Ishikawa (cell line): ENCODE data around the gene CDHR1.

ENCODE experiments used
- CREB1 ChIP-seq: IDR thresholded peaks from 2 replicates; pipeline ENCODE4 v1.6.1; 2012; ENCODE audit warnings: low read depth
- EGR1 ChIP-seq: IDR thresholded peaks from 2 replicates; pipeline ENCODE4 v1.6.1; 2012
- EP300 ChIP-seq: IDR thresholded peaks from 2 replicates; pipeline ENCODE4 v1.6.1; 2012; ENCODE audit warnings: borderline replicate concordance
- FOXM1 ChIP-seq: IDR thresholded peaks from 2 replicates; pipeline ENCODE4 v1.6.1; 2012; ENCODE audit warnings: low read depth, borderline replicate concordance
- NFIC ChIP-seq: IDR thresholded peaks from 2 replicates; pipeline ENCODE4 v1.6.1; 2012
- RAD21 ChIP-seq: IDR thresholded peaks from 2 replicates; pipeline ENCODE4 v1.6.1; 2012; ENCODE audit warnings: low read depth
- TAF1 ChIP-seq: IDR thresholded peaks from 2 replicates; pipeline ENCODE4 v1.6.1; 2012; ENCODE audit warnings: low read depth, mild to moderate bottlenecking
- TEAD4 ChIP-seq: IDR thresholded peaks from 2 replicates; pipeline ENCODE4 v1.6.1; 2012
- USF1 ChIP-seq: IDR thresholded peaks from 2 replicates; pipeline ENCODE4 v1.6.1; 2012
- YY1 ChIP-seq: IDR thresholded peaks from 2 replicates; pipeline ENCODE4 v1.6.1; 2012; ENCODE audit warnings: low read depth
- TF ChIP-seq, protein P1 (sequence below): IDR thresholded peaks from 2 replicates; pipeline ENCODE4 v1.6.1; 2012
- TF ChIP-seq, protein P2 (sequence below): IDR thresholded peaks from 2 replicates; pipeline ENCODE4 v1.6.1; 2012; ENCODE audit warnings: low read depth, mild to moderate bottlenecking

DNA sequence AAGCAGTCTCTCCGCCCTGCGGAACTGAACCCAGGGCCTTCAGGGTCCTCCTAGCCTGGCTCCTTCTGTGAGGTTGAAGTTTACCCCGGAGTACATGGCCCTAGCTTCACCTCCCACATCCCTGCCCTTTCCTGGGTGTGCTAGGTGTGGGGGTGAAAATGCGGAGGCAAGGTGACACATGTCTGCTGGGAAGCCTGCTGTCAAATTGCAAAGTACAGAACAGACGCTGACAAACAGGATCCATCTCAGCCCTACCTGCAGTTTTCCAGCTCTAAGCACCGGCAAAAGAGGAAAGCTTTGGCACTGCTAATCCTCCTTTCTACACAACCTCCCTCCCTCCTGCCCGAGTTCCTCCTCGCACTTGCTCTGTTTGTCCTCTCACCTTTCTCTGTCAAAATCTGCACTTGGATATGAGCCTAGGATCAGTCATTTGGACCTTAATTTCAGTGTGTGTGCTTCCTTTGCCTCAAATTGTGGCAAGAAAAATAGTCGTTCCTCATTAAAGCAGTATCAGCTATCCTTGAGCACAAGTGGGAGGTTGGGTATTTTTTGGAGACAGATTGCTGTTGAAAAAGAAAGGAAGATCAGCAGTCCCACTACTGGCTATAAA is 35.2 kb upstream of the CDHR1 start:
- TF ChIP-seq, protein P1, sequence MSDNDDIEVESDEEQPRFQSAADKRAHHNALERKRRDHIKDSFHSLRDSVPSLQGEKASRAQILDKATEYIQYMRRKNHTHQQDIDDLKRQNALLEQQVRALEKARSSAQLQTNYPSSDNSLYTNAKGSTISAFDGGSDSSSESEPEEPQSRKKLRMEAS = no peak
- TF ChIP-seq, protein P2, sequence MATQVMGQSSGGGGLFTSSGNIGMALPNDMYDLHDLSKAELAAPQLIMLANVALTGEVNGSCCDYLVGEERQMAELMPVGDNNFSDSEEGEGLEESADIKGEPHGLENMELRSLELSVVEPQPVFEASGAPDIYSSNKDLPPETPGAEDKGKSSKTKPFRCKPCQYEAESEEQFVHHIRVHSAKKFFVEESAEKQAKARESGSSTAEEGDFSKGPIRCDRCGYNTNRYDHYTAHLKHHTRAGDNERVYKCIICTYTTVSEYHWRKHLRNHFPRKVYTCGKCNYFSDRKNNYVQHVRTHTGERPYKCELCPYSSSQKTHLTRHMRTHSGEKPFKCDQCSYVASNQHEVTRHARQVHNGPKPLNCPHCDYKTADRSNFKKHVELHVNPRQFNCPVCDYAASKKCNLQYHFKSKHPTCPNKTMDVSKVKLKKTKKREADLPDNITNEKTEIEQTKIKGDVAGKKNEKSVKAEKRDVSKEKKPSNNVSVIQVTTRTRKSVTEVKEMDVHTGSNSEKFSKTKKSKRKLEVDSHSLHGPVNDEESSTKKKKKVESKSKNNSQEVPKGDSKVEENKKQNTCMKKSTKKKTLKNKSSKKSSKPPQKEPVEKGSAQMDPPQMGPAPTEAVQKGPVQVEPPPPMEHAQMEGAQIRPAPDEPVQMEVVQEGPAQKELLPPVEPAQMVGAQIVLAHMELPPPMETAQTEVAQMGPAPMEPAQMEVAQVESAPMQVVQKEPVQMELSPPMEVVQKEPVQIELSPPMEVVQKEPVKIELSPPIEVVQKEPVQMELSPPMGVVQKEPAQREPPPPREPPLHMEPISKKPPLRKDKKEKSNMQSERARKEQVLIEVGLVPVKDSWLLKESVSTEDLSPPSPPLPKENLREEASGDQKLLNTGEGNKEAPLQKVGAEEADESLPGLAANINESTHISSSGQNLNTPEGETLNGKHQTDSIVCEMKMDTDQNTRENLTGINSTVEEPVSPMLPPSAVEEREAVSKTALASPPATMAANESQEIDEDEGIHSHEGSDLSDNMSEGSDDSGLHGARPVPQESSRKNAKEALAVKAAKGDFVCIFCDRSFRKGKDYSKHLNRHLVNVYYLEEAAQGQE = no peak
- no peak for TF ChIP-seq NFIC
- no peak for TF ChIP-seq EGR1
- TF ChIP-seq TAF1 = no peak
- TF ChIP-seq FOXM1 = no peak
- TF ChIP-seq RAD21 = no peak
- TF ChIP-seq TEAD4 = no peak
- TF ChIP-seq EP300 = no peak
- no peak for TF ChIP-seq USF1
- TF ChIP-seq YY1 = no peak
- no peak for TF ChIP-seq CREB1
